Activated T-helper 9 cell treated with anti-CD3 and anti-CD28 coated beads, Interleukin-2, amount 50 U/mL, for 16 hours (primary cell): ENCODE data around the gene KCNJ8.
"Not testable (repeated sequence)": the region's sequence is repeated elsewhere in the genome, so short reads cannot be mapped to it uniquely, and the experiment has no call there.

Experiments
- DNase-seq: peaks from one replicate; pipeline ENCODE4 v3.0.0-alpha.2; 2020; ENCODE audit warnings: low read depth

Gene KCNJ8

GRCh38 chr12:21786041-21786531 is 11.6 kb upstream of the KCNJ8 start:
- no peak for DNase-seq

- DNase-seq, result not testable (repeated sequence)
Measured at GRCh38 chr12:21782723-21783122, 8.2 kb upstream of the KCNJ8 start.

- DNase-seq, result no peak
Measured at GRCh38 chr12:21780786-21781185, 6.3 kb upstream of the KCNJ8 start.

- no peak for DNase-seq
Measured at GRCh38 chr12:21776175-21776574, 1.7 kb upstream of the KCNJ8 start.

GRCh38 chr12:21775133-21775820 is 771 bp upstream of the KCNJ8 start:
- DNase-seq, result no peak

- no peak for DNase-seq
Measured at GRCh38 chr12:21773806-21774205, 700 bp downstream of the KCNJ8 start.

- DNase-seq, result no peak
Measured at GRCh38 chr12:21773263-21773741, 1.2 kb downstream of the KCNJ8 start.

GRCh38 chr12:21771311-21771710 is 3.2 kb downstream of the KCNJ8 start:
- DNase-seq, result no peak

GRCh38 chr12:21769307-21769706 is 5.2 kb downstream of the KCNJ8 start:
- DNase-seq, result no peak

GRCh38 chr12:21766403-21766802 is 8.1 kb downstream of the KCNJ8 start:
- no peak for DNase-seq

- no peak for DNase-seq
Measured at GRCh38 chr12:21764950-21765349, 9.6 kb downstream of the KCNJ8 start.

GRCh38 chr12:21764065-21764464 is 10.4 kb downstream of the KCNJ8 start:
- no peak for DNase-seq

GRCh38 chr12:21763531-21763930 is 11.0 kb downstream of the KCNJ8 start:
- DNase-seq, result no peak

- DNase-seq, result no peak
Measured at GRCh38 chr12:21759737-21760136, 14.8 kb downstream of the KCNJ8 start.

GRCh38 chr12:21757735-21758134 is 16.8 kb downstream of the KCNJ8 start:
- DNase-seq, result no peak

- DNase-seq, result no peak
Measured at GRCh38 chr12:21756699-21757098, 17.8 kb downstream of the KCNJ8 start.

GRCh38 chr12:21751517-21751916 is 23.0 kb downstream of the KCNJ8 start:
- no peak for DNase-seq

GRCh38 chr12:21745258-21745657 is 29.2 kb downstream of the KCNJ8 start:
- no peak for DNase-seq

GRCh38 chr12:21731144-21731543 is 43.4 kb downstream of the KCNJ8 start:
- DNase-seq, result no peak

GRCh38 chr12:21725731-21726130 is 48.8 kb downstream of the KCNJ8 start:
- no peak for DNase-seq

- no peak for DNase-seq
Measured at GRCh38 chr12:21718944-21719650, 55.4 kb downstream of the KCNJ8 start.

GRCh38 chr12:21718403-21718802 is 56.1 kb downstream of the KCNJ8 start:
- no peak for DNase-seq

GRCh38 chr12:21717767-21718166 is 56.7 kb downstream of the KCNJ8 start:
- DNase-seq, result no peak
